GM18907 (cell line): ENCODE results near the gene PARP8.

ENCODE experiments used
- ATAC-seq: cut with Tn5 transposase; IDR thresholded peaks from one replicate; pipeline ENCODE4 v1.9.1; 2021; ENCODE audit warnings: mild to moderate bottlenecking, moderate library complexity; ENCODE audit not compliant: unreplicated experiment

Gene PARP8

GRCh38 chr5:50887889-50888633, 221.6 kb downstream of the PARP8 start:
- ATAC-seq, result no peak

GRCh38 chr5:50888751-50889150, 222.3 kb downstream of the PARP8 start:
- no peak for ATAC-seq

- ATAC-seq, result no peak
These were observed 223.4 kb downstream of the PARP8 start for GRCh38 chr5:50889790-50890189.
